ENCODE data around the gene SERPINB5. TPM values are rescaled to one million over a fixed set of nuclear protein-coding genes. Genes with fewer than 3 reads are reported as not detected.
A peak's percentile ranks its signal among the peaks of the same experiment; 100 is the strongest.

SERPINB5 gene
- total and polyA plus RNA-seq, 3 donors from 2014 or later = 1.7 to 15.6 (median 8.1) TPM

DNA sequence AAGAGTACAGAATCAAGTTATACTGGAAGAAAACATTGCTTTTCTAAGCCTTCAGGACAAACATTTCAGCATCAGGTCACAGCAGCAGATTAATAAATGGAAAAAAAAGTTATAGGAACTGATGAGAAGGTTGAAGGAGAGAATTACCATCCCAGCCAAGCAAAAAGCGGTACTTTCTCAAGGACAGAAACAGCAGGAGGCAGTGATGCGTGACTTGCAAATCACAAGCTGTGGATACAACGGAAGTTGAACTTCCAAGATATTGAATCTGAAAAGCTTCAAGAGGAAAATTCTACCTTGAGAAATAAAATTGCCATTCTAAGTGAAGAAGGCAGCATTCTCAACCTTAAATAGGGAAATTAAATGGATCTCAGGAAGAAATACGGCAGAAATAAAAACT lies 46.9 kb downstream of the SERPINB5 start:
- no peak overlapping the region for H3K27ac ChIP-seq

DNA sequence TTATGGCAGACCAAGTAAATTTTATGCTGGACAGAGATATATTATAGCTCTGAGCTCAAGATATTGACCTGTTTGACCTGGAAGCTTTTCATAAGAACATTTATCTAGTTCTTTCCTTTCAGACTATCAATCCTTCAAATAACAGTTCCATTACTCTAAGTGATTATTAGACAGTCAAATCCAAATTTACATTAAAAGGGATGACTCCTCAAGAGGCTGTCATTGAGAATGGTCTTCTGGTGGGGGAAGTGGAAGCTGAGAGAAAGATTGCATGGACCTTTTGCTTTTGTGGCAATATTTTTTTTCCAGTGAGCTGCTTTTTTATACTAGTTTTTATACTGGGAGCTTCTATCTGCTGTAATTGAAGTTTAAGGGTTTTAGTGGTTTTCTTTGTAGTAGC lies 50.5 kb downstream of the SERPINB5 start:
- intact Hi-C loops (cut with DNase I; ENCODE audit: low total_unique reads) = no loop called here
- no peaks in the 10 kb centered on the region for H3K27me3 ChIP-seq
- no peaks in the 10 kb centered on the region for H3K36me3 ChIP-seq (ENCODE audit: low read depth, missing control alignments)
- DNase-seq = no peak
- H3K9me3 ChIP-seq = no peaks in the 10 kb centered on the region
- no peaks in the 10 kb centered on the region for H3K4me1 ChIP-seq
- H3K4me3 ChIP-seq = no peak overlapping the region
- no peak overlapping the region for H3K27ac ChIP-seq
- TF ChIP-seq, protein P1, sequence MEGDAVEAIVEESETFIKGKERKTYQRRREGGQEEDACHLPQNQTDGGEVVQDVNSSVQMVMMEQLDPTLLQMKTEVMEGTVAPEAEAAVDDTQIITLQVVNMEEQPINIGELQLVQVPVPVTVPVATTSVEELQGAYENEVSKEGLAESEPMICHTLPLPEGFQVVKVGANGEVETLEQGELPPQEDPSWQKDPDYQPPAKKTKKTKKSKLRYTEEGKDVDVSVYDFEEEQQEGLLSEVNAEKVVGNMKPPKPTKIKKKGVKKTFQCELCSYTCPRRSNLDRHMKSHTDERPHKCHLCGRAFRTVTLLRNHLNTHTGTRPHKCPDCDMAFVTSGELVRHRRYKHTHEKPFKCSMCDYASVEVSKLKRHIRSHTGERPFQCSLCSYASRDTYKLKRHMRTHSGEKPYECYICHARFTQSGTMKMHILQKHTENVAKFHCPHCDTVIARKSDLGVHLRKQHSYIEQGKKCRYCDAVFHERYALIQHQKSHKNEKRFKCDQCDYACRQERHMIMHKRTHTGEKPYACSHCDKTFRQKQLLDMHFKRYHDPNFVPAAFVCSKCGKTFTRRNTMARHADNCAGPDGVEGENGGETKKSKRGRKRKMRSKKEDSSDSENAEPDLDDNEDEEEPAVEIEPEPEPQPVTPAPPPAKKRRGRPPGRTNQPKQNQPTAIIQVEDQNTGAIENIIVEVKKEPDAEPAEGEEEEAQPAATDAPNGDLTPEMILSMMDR (IDR thresholded peaks at IDR 0.05) = no peak
- TF ChIP-seq POLR2A (IDR thresholded peaks at IDR 0.05) = no peak

More for the DNA sequence above, 46.9 kb downstream of the SERPINB5 start:
- 65 to 70% methylated on average over 4 of the region's 4 CpGs for WGBS, 2 donors
- Histone ChIP-seq H3K4me1 (no peaks in the 10 kb centered on the region), H3K36me3 (ENCODE audit: low read depth, missing control alignments) (no peaks in the 10 kb centered on the region), H3K27me3 (no peaks in the 10 kb centered on the region), H3K9me3 (no peaks in the 10 kb centered on the region), H3K4me3 (no peak overlapping the region)
- TF ChIP-seq, protein P1 (IDR thresholded peaks at IDR 0.05) = no peak
- no peak for TF ChIP-seq POLR2A (IDR thresholded peaks at IDR 0.05)
- intact Hi-C loops (cut with DNase I; ENCODE audit: low total_unique reads) = loop anchor here (5.0 kb wide), 1 partner anchor 54 kb away; no protein-coding TSS in a partner anchor
- DNase-seq = no peak

DNA sequence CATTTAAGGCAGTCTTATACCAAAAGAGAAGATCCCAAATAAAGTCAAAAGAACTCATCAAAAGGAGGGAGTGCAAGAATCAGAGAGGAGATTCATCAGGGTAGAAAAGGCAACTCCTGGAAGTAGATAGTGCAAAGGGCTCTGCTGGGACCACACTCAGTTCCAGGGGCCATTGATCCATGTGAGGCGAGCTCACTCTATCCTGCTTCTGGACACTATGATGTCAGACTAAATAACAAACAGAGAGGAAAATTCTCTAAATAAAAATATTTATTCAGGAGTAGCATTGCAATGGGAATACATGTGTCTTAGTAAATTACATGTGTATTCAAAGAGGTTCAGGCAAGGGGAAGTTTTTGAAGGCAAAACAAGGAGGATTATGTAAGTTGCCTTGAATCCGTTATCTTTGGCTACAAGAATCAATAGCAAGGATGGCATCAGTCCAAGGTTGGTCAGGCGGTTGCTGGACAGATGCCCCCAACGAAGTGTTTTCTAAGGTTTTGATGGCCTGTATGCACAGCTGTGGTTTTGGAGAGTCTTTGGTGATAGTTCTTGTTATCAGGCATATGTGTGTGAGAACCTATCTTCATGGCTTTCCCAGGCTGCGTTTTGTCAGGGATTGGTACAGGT lies 52.2 kb downstream of the SERPINB5 start:
- H3K9me3 ChIP-seq = no peaks in the 10 kb centered on the region
- H3K4me3 ChIP-seq = no peak overlapping the region
- H3K27me3 ChIP-seq = no peaks in the 10 kb centered on the region
- peak; percentile 52 for DNase-seq
- TF ChIP-seq, protein P1 (IDR thresholded peaks at IDR 0.05) = no peak
- TF ChIP-seq POLR2A (IDR thresholded peaks at IDR 0.05) = no peak
- intact Hi-C loops (cut with DNase I; ENCODE audit: low total_unique reads) = no loop called here
- H3K27ac ChIP-seq = no peak overlapping the region
- H3K36me3 ChIP-seq (ENCODE audit: low read depth, missing control alignments) = no peaks in the 10 kb centered on the region
- WGBS, 2 donors = 28 to 40% methylated on average over 5 of the region's 5 CpGs
- H3K4me1 ChIP-seq = no peaks in the 10 kb centered on the region

DNA sequence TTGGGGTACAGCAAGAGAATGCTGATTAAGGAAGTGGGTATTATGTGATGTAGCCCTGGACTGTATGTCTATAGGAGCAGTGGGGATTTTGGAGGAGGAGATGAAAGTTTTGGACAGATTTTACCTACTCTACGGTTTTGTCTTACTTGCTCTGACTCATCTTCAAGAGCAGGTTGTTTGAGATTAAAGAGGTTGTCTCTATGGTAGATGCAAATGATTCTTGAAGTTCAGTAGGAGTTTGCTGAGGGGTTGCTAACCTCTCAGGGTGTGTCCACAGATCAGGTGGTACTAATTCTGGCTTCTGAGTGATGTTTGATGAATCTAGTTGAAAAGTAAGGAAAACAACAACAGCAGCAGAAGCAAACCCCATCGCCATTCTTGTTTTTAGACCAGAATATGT lies 55.7 kb downstream of the SERPINB5 start:
- intact Hi-C loops (cut with DNase I; ENCODE audit: low total_unique reads) = no loop called here
- TF ChIP-seq, protein P1 (IDR thresholded peaks at IDR 0.05) = no peak
- TF ChIP-seq POLR2A (IDR thresholded peaks at IDR 0.05) = no peak
- Histone ChIP-seq H3K27ac (no peak overlapping the region), H3K4me3 (no peak overlapping the region), H3K9me3 (no peaks in the 10 kb centered on the region), H3K4me1 (no peaks in the 10 kb centered on the region), H3K27me3 (no peaks in the 10 kb centered on the region), H3K36me3 (ENCODE audit: low read depth, missing control alignments) (no peaks in the 10 kb centered on the region)
- DNase-seq = no peak
- 92 to 94% methylated on average over 2 of the region's 2 CpGs for WGBS, 2 donors

DNA sequence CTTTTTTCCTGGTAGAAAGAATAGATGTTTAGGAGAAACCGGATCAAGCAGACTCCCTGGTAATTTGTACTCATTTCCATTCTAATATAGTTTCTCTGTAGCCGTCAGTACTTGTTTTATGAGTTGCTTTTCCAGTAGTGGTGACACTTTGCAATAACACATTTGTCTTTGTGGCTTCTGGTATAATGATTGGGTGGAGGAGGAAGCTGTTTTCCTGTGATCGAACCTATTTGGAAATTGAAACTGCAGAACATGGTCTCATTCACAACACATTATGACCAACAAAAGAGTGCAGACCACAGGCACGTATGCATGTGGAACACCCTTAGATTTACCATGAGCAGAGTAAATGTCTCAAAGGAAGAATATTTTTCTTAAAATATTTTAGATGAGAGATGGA lies 57.9 kb downstream of the SERPINB5 start:
- Histone ChIP-seq H3K36me3 (ENCODE audit: low read depth, missing control alignments) (no peaks in the 10 kb centered on the region), H3K27ac (no peak overlapping the region), H3K9me3 (no peaks in the 10 kb centered on the region), H3K4me3 (no peak overlapping the region), H3K27me3 (no peaks in the 10 kb centered on the region), H3K4me1 (no peaks in the 10 kb centered on the region)
- DNase-seq = no peak
- intact Hi-C loops (cut with DNase I; ENCODE audit: low total_unique reads) = no loop called here
- WGBS, 2 donors = 78 to 87% methylated on average over 4 of the region's 4 CpGs
- TF ChIP-seq, protein P1 (IDR thresholded peaks at IDR 0.05) = no peak
- TF ChIP-seq POLR2A (IDR thresholded peaks at IDR 0.05) = no peak

Data from testis (tissue), 3 donors.